Stimulated activated CD8-positive, alpha-beta memory T cell treated with anti-CD3 and anti-CD28 coated beads, Interleukin-15, amount 100 ng/mL, for 24 hours (primary cell): ENCODE measurements around the gene PIH1D1.

ENCODE experiments used
- DNase-seq: peaks from one replicate; pipeline ENCODE4 v3.0.0-alpha.2; 2020; ENCODE audit warnings: low read depth

The PIH1D1 gene

GRCh38 chr19:49451430-49452181 is at the start of gene PIH1D1:
Gene PIH1D1 (minus strand): TSS chr19:49451814. CDS start chr19:49451574, 240 bp downstream.
- peak; percentile 72 for DNase-seq

- no peak for DNase-seq
These were observed 47.5 kb upstream of the PIH1D1 start for GRCh38 chr19:49499030-49499670.

GRCh38 chr19:49498475-49498874 is 46.9 kb upstream of the PIH1D1 start:
- DNase-seq: no peak

GRCh38 chr19:49497789-49498103 is 46.1 kb upstream of the PIH1D1 start:
- no peak for DNase-seq

- DNase-seq: no peak
These were observed 45.6 kb upstream of the PIH1D1 start for GRCh38 chr19:49497047-49497788.

GRCh38 chr19:49496574-49497008 is 45.0 kb upstream of the PIH1D1 start:
- no peak for DNase-seq

- no peak for DNase-seq
These were observed 41.2 kb upstream of the PIH1D1 start for GRCh38 chr19:49492573-49493405.

GRCh38 chr19:49491804-49492572 is 40.4 kb upstream of the PIH1D1 start:
- no peak for DNase-seq

- DNase-seq: no peak
These were observed 39.6 kb upstream of the PIH1D1 start for GRCh38 chr19:49491030-49491803.

GRCh38 chr19:49490287-49491029 is 38.8 kb upstream of the PIH1D1 start:
- DNase-seq: no peak

- no peak for DNase-seq
These were observed 38.1 kb upstream of the PIH1D1 start for GRCh38 chr19:49489601-49490167.

GRCh38 chr19:49488863-49489537 is 37.4 kb upstream of the PIH1D1 start:
- no peak for DNase-seq

GRCh38 chr19:49488046-49488862 is 36.6 kb upstream of the PIH1D1 start:
- no peak for DNase-seq

- peak; percentile 99 for DNase-seq
These were observed 35.8 kb upstream of the PIH1D1 start, which contains the start of gene RPL13A for GRCh38 chr19:49487277-49488045. Gene RPL13A (plus strand): TSS chr19:49487608. CDS start chr19:49487630, 22 bp downstream.

GRCh38 chr19:49486710-49487276 is 35.2 kb upstream of the PIH1D1 start:
- DNase-seq: no peak

- no peak for DNase-seq
These were observed 34.6 kb upstream of the PIH1D1 start for GRCh38 chr19:49486232-49486631.
